Activated T-helper 1 cell treated with anti-CD3 and anti-CD28 coated beads, Interleukin-12 subunit alpha, Interleukin-12 subunit beta, Interleukin-2, Interleukin-4 antibody, amounts not matched to agents 30 ng/mL and 10 ng/mL and 1 ng/mL, durations not matched to agents 14 hours and 24 hours and 36 hours (primary cell): ENCODE measurements around the gene PPOX. TPM values are rescaled to one million over a fixed set of nuclear protein-coding genes. Genes with fewer than 3 reads are reported as not detected.

Source experiments
- DNase-seq: peaks from one replicate; pipeline ENCODE4 v3.0.0; 2021; ENCODE audit warnings: low spot score
- H3K27ac Mint-ChIP-seq: one replicate; pipeline ENCODE4 v1.8.0; 2021; ENCODE audit warnings: mild to moderate bottlenecking, mixed read lengths
- H3K27me3 Mint-ChIP-seq: one replicate; pipeline ENCODE4 v1.8.0; 2022; ENCODE audit warnings: mild to moderate bottlenecking, moderate library complexity, mixed read lengths; ENCODE audit not compliant: insufficient read depth
- H3K36me3 Mint-ChIP-seq: one replicate; pipeline ENCODE4 v1.8.0; 2021; ENCODE audit warnings: low read depth, mixed read lengths
- H3K4me1 Mint-ChIP-seq: one replicate; pipeline ENCODE4 v1.8.0; 2021; ENCODE audit warnings: low read depth, mixed read lengths
- H3K4me3 Mint-ChIP-seq: one replicate; pipeline ENCODE4 v1.8.0; 2021; ENCODE audit warnings: mild to moderate bottlenecking, moderate library complexity, mixed read lengths
- H3K9me3 Mint-ChIP-seq: one replicate; pipeline ENCODE4 v1.8.0; 2021; ENCODE audit warnings: mixed read lengths
- intact Hi-C: fragments of 100-400 bp; cut with micrococcal nuclease; formaldehyde crosslinking; loops from one replicate; pipeline ENCODE4 v1.15.1; 2024
- total RNA-seq: library from RNA; stranded (reverse); gene quantifications from 2 replicates; pipeline ENCODE4 v1.2.3, GENCODE V29; 2022

Gene PPOX
- total RNA-seq, 1 donor from 2014 or later, result 25.1 TPM

- H3K36me3 Mint-ChIP-seq, result peaks cover 8% of the 10 kb centered on the region
- peak overlapping the region; percentile 95 for H3K27ac Mint-ChIP-seq
- H3K9me3 Mint-ChIP-seq, result no peaks in the 10 kb centered on the region
- intact Hi-C loops, result loop anchor here (1.0 kb wide), 2 partner anchors 9 to 16 kb away; partner anchors contain the start of genes B4GALT3 and NDUFS2
- peaks cover 76% of the 10 kb centered on the region for H3K4me1 Mint-ChIP-seq
- no peak for DNase-seq
- H3K4me3 Mint-ChIP-seq, result peak overlapping the region; percentile 56
- no peaks in the 10 kb centered on the region for H3K27me3 Mint-ChIP-seq
Observed at GRCh38 chr1:161185732-161186311, 19.6 kb downstream of the PPOX start.

- peaks cover 73% of the 10 kb centered on the region for H3K4me1 Mint-ChIP-seq
- peaks cover 7% of the 10 kb centered on the region for H3K36me3 Mint-ChIP-seq
- H3K9me3 Mint-ChIP-seq, result no peaks in the 10 kb centered on the region
- no peak for DNase-seq
- peak overlapping the region; percentile 49 for H3K27ac Mint-ChIP-seq
- no peaks in the 10 kb centered on the region for H3K27me3 Mint-ChIP-seq
- H3K4me3 Mint-ChIP-seq, result no peak overlapping the region
- intact Hi-C loops, result no loop called here
Observed at GRCh38 chr1:161187311-161187710, 21.1 kb downstream of the PPOX start.

- Mint-ChIP-seq H3K4me1 (peaks cover 70% of the 10 kb centered on the region), H3K27me3 (no peaks in the 10 kb centered on the region), H3K9me3 (no peaks in the 10 kb centered on the region), H3K4me3 (no peak overlapping the region), H3K36me3 (peaks cover 6% of the 10 kb centered on the region), H3K27ac (peak overlapping the region; percentile 56)
- DNase-seq, result no peak
- intact Hi-C loops, result no loop called here
Observed at GRCh38 chr1:161188381-161188780, 22.2 kb downstream of the PPOX start.

- Mint-ChIP-seq H3K4me1 (peaks cover 66% of the 10 kb centered on the region), H3K4me3 (no peak overlapping the region), H3K36me3 (peaks cover 6% of the 10 kb centered on the region), H3K9me3 (no peaks in the 10 kb centered on the region), H3K27me3 (no peaks in the 10 kb centered on the region), H3K27ac (no peak overlapping the region)
- no peak for DNase-seq
- intact Hi-C loops, result no loop called here
Observed at GRCh38 chr1:161189036-161189435, 22.8 kb downstream of the PPOX start.

- intact Hi-C loops, result no loop called here
- Mint-ChIP-seq H3K27ac (no peak overlapping the region), H3K4me1 (peaks cover 61% of the 10 kb centered on the region), H3K4me3 (no peak overlapping the region), H3K27me3 (no peaks in the 10 kb centered on the region), H3K36me3 (peaks cover 3% of the 10 kb centered on the region), H3K9me3 (no peaks in the 10 kb centered on the region)
- DNase-seq, result no peak
Observed at GRCh38 chr1:161190962-161191521, 24.8 kb downstream of the PPOX start.

GRCh38 chr1:161191971-161192370 is 25.7 kb downstream of the PPOX start:
- intact Hi-C loops, result loop anchor here (1.0 kb wide), 5 partner anchors 10 to 190 kb away; partner anchors contain the start of genes B4GALT3 and NDUFS2
- H3K27me3 Mint-ChIP-seq, result no peaks in the 10 kb centered on the region
- H3K4me3 Mint-ChIP-seq, result no peak overlapping the region
- DNase-seq, result no peak
- peaks cover 3% of the 10 kb centered on the region for H3K36me3 Mint-ChIP-seq
- H3K9me3 Mint-ChIP-seq, result no peaks in the 10 kb centered on the region
- no peak overlapping the region for H3K27ac Mint-ChIP-seq
- peaks cover 54% of the 10 kb centered on the region for H3K4me1 Mint-ChIP-seq

GRCh38 chr1:161192476-161193465 is 26.5 kb downstream of the PPOX start:
- intact Hi-C loops, result loop anchor here (1.0 kb wide), 5 partner anchors 10 to 190 kb away; partner anchors contain the start of genes B4GALT3 and NDUFS2
- Mint-ChIP-seq H3K4me1 (peaks cover 53% of the 10 kb centered on the region), H3K9me3 (no peaks in the 10 kb centered on the region), H3K27ac (peak overlapping the region; percentile 67), H3K36me3 (no peaks in the 10 kb centered on the region), H3K27me3 (no peaks in the 10 kb centered on the region), H3K4me3 (no peak overlapping the region)
- DNase-seq, result peak; percentile 63

GRCh38 chr1:161193561-161194235 is 27.5 kb downstream of the PPOX start:
- H3K27ac Mint-ChIP-seq, result no peak overlapping the region
- no peaks in the 10 kb centered on the region for H3K27me3 Mint-ChIP-seq
- intact Hi-C loops, result no loop called here
- H3K4me1 Mint-ChIP-seq, result peaks cover 48% of the 10 kb centered on the region
- H3K9me3 Mint-ChIP-seq, result no peaks in the 10 kb centered on the region
- DNase-seq, result no peak
- no peak overlapping the region for H3K4me3 Mint-ChIP-seq
- no peaks in the 10 kb centered on the region for H3K36me3 Mint-ChIP-seq

GRCh38 chr1:161195171-161195570 is 28.9 kb downstream of the PPOX start:
- Mint-ChIP-seq H3K4me1 (peaks cover 51% of the 10 kb centered on the region), H3K27ac (peak overlapping the region; percentile 11), H3K27me3 (no peaks in the 10 kb centered on the region), H3K4me3 (no peak overlapping the region), H3K9me3 (no peaks in the 10 kb centered on the region), H3K36me3 (no peaks in the 10 kb centered on the region)
- intact Hi-C loops, result no loop called here
- DNase-seq, result no peak

- no peaks in the 10 kb centered on the region for H3K36me3 Mint-ChIP-seq
- H3K4me3 Mint-ChIP-seq, result no peak overlapping the region
- H3K27ac Mint-ChIP-seq, result no peak overlapping the region
- H3K27me3 Mint-ChIP-seq, result no peaks in the 10 kb centered on the region
- H3K9me3 Mint-ChIP-seq, result no peaks in the 10 kb centered on the region
- peaks cover 61% of the 10 kb centered on the region for H3K4me1 Mint-ChIP-seq
- intact Hi-C loops, result no loop called here
- no peak for DNase-seq
Observed at GRCh38 chr1:161196111-161196510, 29.9 kb downstream of the PPOX start.

GRCh38 chr1:161196521-161197451 is 30.6 kb downstream of the PPOX start:
- Mint-ChIP-seq H3K4me1 (peaks cover 64% of the 10 kb centered on the region), H3K36me3 (no peaks in the 10 kb centered on the region), H3K27ac (peak overlapping the region; percentile 54), H3K4me3 (no peak overlapping the region), H3K27me3 (no peaks in the 10 kb centered on the region), H3K9me3 (no peaks in the 10 kb centered on the region)
- no peak for DNase-seq
- intact Hi-C loops, result no loop called here
